ENCODE measurements around the gene FAM81B. TPM values are rescaled to one million over a fixed set of nuclear protein-coding genes. Genes with fewer than 3 reads are reported as not detected.

Gene FAM81B
- total RNA-seq, 3 donors from 2014 or later (not counting 1 experiment from before 2014, with no cell fraction given): not detected

DNA sequence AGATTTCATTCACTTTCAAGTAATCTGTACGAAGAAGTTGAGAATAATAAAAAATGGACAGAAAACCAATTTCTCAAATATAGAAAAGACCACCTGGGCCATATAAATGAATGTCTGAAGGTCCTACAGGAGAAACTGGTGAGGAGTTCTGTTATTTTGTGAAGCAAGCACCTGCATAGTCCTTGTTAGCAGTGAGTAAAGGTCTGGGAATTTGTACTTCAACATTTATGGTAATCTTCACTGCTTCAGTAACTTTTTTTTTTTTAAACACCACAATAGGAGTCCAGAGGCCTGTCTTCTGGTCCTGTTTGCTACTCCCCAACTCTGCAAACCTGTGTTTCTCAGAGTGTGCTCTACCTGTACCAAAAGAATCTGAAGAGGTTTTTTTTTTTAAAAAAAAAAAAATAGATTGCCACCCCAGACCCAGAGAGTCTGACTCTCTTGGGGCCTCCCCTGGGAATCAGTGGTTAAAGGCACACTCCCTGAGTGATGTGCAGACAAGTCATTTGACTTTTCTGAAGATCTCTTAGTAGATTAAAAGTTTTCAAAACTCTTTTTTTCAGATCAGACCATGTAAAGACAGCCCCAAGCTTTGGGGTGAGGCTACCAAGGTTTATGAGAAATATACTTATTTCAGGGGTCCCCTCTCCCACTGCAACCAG is 55.5 kb downstream of the FAM81B start:
- peaks cover 2% of the 10 kb centered on the region for H3K27me3 ChIP-seq (ENCODE audit: control insufficient read depth, insufficient read depth, low read length)
- intact Hi-C loops (cut with micrococcal nuclease): no loop called here
- H3K27ac ChIP-seq (ENCODE audit: low read length): no peak overlapping the region
- no peaks in the 10 kb centered on the region for H3K36me3 ChIP-seq (ENCODE audit: control insufficient read depth, insufficient read depth, low read length)
- H3K4me3 ChIP-seq (ENCODE audit: low read length): no peak overlapping the region
- no peaks in the 10 kb centered on the region for H3K9me3 ChIP-seq (ENCODE audit: control insufficient read depth, insufficient read depth, low read length)
- no peak for ATAC-seq
- Mint-ChIP-seq H3K9me3 (no peaks in the 10 kb centered on the region), H3K4me1 (peaks cover 0 to 5% of the 10 kb centered on the region in 2 donors), H3K27ac (no peak overlapping the region), H3K27me3 (ENCODE audit: low read depth in 2 of 2) (peaks cover 2 to 31% of the 10 kb centered on the region in 2 donors), H3K4me3 (no peak overlapping the region), H3K36me3 (no peaks in the 10 kb centered on the region)
- TF ChIP-seq CTCF (IDR thresholded peaks at IDR 0.05): no peak
- no peaks in the 10 kb centered on the region for H3K4me1 ChIP-seq (ENCODE audit: control insufficient read depth, insufficient read depth, low read length)
- WGBS (ENCODE audit: insufficient coverage): no CpG with 5 or more reads among the region's 1 CpG
- DNase-seq: no peak

DNA sequence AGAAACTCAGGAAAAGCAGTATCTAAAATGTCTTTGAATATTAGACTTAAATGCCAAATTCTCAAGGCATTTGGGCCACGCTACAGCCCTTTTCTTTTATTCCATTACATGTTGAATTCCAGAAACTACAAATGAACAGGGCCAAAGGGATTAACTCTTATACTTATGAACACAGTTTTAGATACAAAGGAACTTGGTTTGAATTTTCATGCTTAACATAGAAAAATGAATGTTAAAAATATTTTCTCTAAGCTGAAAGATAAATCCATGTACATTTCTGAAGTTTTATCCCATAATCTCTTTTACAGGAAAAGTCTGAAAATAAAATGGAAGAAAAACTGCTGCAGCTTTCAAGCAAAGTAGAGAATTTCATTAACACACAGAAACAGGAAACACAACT is 56.8 kb downstream of the FAM81B start:
- Histone ChIP-seq H3K27ac (ENCODE audit: low read length) (no peak overlapping the region), H3K4me3 (ENCODE audit: low read length) (no peak overlapping the region), H3K27me3 (ENCODE audit: control insufficient read depth, insufficient read depth, low read length) (peaks cover 2% of the 10 kb centered on the region), H3K4me1 (ENCODE audit: control insufficient read depth, insufficient read depth, low read length) (no peaks in the 10 kb centered on the region), H3K9me3 (ENCODE audit: control insufficient read depth, insufficient read depth, low read length) (no peaks in the 10 kb centered on the region), H3K36me3 (ENCODE audit: control insufficient read depth, insufficient read depth, low read length) (no peaks in the 10 kb centered on the region)
- WGBS (ENCODE audit: insufficient coverage): 71% methylated on average over 1 of the region's 1 CpG
- DNase-seq (no peak), ATAC-seq (no peak)
- intact Hi-C loops (cut with micrococcal nuclease): no loop called here
- no peak overlapping the region for H3K27ac Mint-ChIP-seq
- H3K4me3 Mint-ChIP-seq: no peak overlapping the region
- TF ChIP-seq CTCF (IDR thresholded peaks at IDR 0.05): no peak
- H3K27me3 Mint-ChIP-seq (ENCODE audit: low read depth in 2 of 2): peaks cover 2 to 21% of the 10 kb centered on the region in 2 donors
- peaks cover 0 to 5% of the 10 kb centered on the region in 2 donors for H3K4me1 Mint-ChIP-seq
- H3K36me3 Mint-ChIP-seq: no peaks in the 10 kb centered on the region
- H3K9me3 Mint-ChIP-seq: no peaks in the 10 kb centered on the region

GRCh38 chr5:95448789-95449188 is 57.6 kb downstream of the FAM81B start:
- Histone ChIP-seq H3K27ac (ENCODE audit: low read length) (no peak overlapping the region), H3K4me1 (ENCODE audit: control insufficient read depth, insufficient read depth, low read length) (no peaks in the 10 kb centered on the region), H3K27me3 (ENCODE audit: control insufficient read depth, insufficient read depth, low read length) (peaks cover 2% of the 10 kb centered on the region), H3K4me3 (ENCODE audit: low read length) (no peak overlapping the region), H3K9me3 (ENCODE audit: control insufficient read depth, insufficient read depth, low read length) (no peaks in the 10 kb centered on the region), H3K36me3 (ENCODE audit: control insufficient read depth, insufficient read depth, low read length) (no peaks in the 10 kb centered on the region)
- Mint-ChIP-seq H3K4me3 (no peak overlapping the region), H3K36me3 (no peaks in the 10 kb centered on the region), H3K27ac (no peak overlapping the region), H3K27me3 (ENCODE audit: low read depth in 2 of 2) (peaks cover 2 to 14% of the 10 kb centered on the region in 2 donors), H3K4me1 (peaks cover 0 to 5% of the 10 kb centered on the region in 2 donors), H3K9me3 (no peaks in the 10 kb centered on the region)
- no peak for ATAC-seq
- intact Hi-C loops (cut with micrococcal nuclease): no loop called here
- no peak for DNase-seq
- TF ChIP-seq CTCF (IDR thresholded peaks at IDR 0.05): no peak

DNA sequence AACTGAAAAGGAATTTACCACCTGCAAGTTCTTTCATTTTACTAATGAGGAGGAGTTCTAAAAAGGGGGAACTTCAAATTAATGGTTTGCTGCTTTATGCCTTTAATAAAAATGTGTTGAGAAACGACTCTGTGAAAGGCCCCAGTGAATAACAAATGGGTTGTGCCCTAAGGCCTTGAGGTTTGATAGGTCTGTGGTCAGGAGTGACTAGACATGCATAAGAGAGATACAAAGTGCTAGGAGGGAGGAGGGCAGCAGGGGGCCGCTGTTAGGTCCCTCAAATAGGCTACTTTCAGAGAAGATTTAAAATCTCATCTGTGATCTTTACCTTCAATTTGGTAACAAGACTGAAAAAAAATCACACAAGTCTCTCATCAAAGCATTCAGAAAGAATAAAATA is 58.3 kb downstream of the FAM81B start:
- no peak for DNase-seq
- Histone ChIP-seq H3K4me3 (ENCODE audit: low read length) (no peak overlapping the region), H3K27ac (ENCODE audit: low read length) (no peak overlapping the region), H3K4me1 (ENCODE audit: control insufficient read depth, insufficient read depth, low read length) (no peaks in the 10 kb centered on the region), H3K9me3 (ENCODE audit: control insufficient read depth, insufficient read depth, low read length) (no peaks in the 10 kb centered on the region), H3K36me3 (ENCODE audit: control insufficient read depth, insufficient read depth, low read length) (no peaks in the 10 kb centered on the region), H3K27me3 (ENCODE audit: control insufficient read depth, insufficient read depth, low read length) (no peaks in the 10 kb centered on the region)
- Mint-ChIP-seq H3K27ac (no peak overlapping the region), H3K4me3 (no peak overlapping the region), H3K36me3 (no peaks in the 10 kb centered on the region), H3K27me3 (ENCODE audit: low read depth in 2 of 2) (peaks cover 2 to 8% of the 10 kb centered on the region in 2 donors), H3K9me3 (no peaks in the 10 kb centered on the region), H3K4me1 (peaks cover 0 to 5% of the 10 kb centered on the region in 2 donors)
- ATAC-seq: peak in 1 of 3 donors; percentile 49
- TF ChIP-seq CTCF (IDR thresholded peaks at IDR 0.05): no peak
- intact Hi-C loops (cut with micrococcal nuclease): no loop called here
- 64% methylated on average over 2 of the region's 2 CpGs for WGBS (ENCODE audit: insufficient coverage)
